ENCODE measurements around the gene MOSPD3. TPM values are rescaled to one million over a fixed set of nuclear protein-coding genes. Genes with fewer than 3 reads are reported as not detected.

The MOSPD3 gene
- total and polyA plus RNA-seq, 2 of the 13 experiments (the other 11 are each of a cell fraction or from before 2014, with no cell fraction given): 7.6 to 8.8 TPM

DNA sequence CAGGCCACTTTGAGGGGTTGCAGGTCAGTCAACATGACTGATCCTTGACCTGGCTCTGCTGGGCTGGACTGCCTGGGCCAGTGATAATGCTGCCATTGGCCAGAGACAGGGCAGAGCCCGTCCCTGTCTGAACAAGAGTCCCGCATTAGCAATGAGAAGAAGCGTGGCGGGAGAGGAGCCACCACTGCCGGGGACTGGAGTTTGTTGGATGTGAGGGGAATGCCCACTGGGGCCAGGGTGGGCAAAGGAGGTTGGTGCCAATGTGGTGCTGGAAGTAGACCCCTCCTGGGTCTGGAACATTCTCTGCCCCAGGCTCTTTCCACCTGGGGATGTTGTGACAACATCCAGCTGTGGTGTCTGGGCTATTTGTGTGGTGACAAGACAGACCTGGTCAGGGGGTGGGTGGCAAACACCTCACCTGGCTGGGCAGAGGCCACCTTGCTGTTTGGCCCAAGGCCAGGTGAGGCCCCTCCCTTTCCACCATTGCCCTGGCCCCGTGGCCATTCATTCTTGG lies 46.3 kb upstream of the MOSPD3 start:
- intact Hi-C loops (cut with micrococcal nuclease; ENCODE audit: unreplicated experiment): no loop called here
- Histone ChIP-seq H3K79me2 (ENCODE audit: insufficient read depth, low read length) (peaks cover 2% of the 10 kb centered on the region), H3K9ac (ENCODE audit: insufficient read depth, low read depth, low read length) (peak overlapping the region; percentile 73; the same call in 1 of the 2 replicates), H3K36me3 (replicated peaks in 1 of 2; ENCODE audit: control insufficient read depth in 1 of 2, insufficient read depth in 2 of 2, low read length in 2 of 2) (peaks cover 27 to 46% of the 10 kb centered on the region in 2 experiments), H3K4me2 (ENCODE audit: low read depth, low read length) (0 out of 2 replicates have a peak overlapping the region, but pooled peaks have one; percentile 16), H3K4me1 (ENCODE audit: insufficient read depth, low read length) (peaks cover 100% of the 10 kb centered on the region), H2AFZ (ENCODE audit: low read length) (no peak overlapping the region), H3K4me3 (replicated peaks in 1 of 3; ENCODE audit: insufficient read depth in 1 of 3, low read depth in 2 of 3, low read length in 3 of 3) (no peak overlapping the region; a peak in 1 of 6 replicates), H4K20me1 (ENCODE audit: insufficient read depth, low read length) (peaks cover 14% of the 10 kb centered on the region; the same call in 1 of the 2 replicates), H3K27me3 (ENCODE audit: control insufficient read depth in 1 of 2, insufficient read depth in 2 of 2, low read length in 2 of 2) (no peaks in the 10 kb centered on the region), H3K9me3 (ENCODE audit: low read length) (no peaks in the 10 kb centered on the region), H3K27ac (ENCODE audit: extremely low read length, insufficient read depth, low read length) (peak overlapping the region; percentile 99)
- WGBS (ENCODE audit: low lambda C conversion rate): 61% methylated on average over 5 of the region's 6 CpGs
- ChIA-PET CTCF (ENCODE audit: low intra/inter-chr PET ratio, low total read pairs) (no interaction called here), POLR2A (interaction anchor here (2.0 to 2.2 kb wide), 2 partner anchors 19 to 20 kb away, joined by 5 to 7 read pairs; partner anchors contain the start of genes FBXO24 and LRCH4)
- FAIRE-seq: no peak
- in situ Hi-C loops (cut with HindIII; ENCODE audit: extremely low pct_ligation_motif_present, low pct_unique_long_range_greater_than_20kb): loop anchor here (5.0 kb wide), 1 partner anchor 79 kb away; no protein-coding TSS in a partner anchor
- BruUV-seq (replicated peaks): TSS peak; percentile 15
- ATAC-seq: no peak
- DNase-seq (ENCODE audit: low spot score): no peak
- no peak for TF ChIP-seq SP5 (CRISPR knock-in tag; IDR thresholded peaks at IDR 0.05; ENCODE audit: borderline replicate concordance, low read depth)
- TF ChIP-seq ZIK1 (CRISPR knock-in tag; IDR thresholded peaks at IDR 0.05; ENCODE audit: borderline replicate concordance, low read depth): no peak
- no peak for TF ChIP-seq ZMYM3 (CRISPR knock-in tag; IDR thresholded peaks at IDR 0.05)
- TF ChIP-seq TEAD2 (CRISPR knock-in tag; IDR thresholded peaks at IDR 0.05): no peak
- TF ChIP-seq, protein P1, sequence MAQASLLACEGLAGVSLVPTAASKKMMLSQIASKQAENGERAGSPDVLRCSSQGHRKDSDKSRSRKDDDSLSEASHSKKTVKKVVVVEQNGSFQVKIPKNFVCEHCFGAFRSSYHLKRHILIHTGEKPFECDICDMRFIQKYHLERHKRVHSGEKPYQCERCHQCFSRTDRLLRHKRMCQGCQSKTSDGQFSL (CRISPR knock-in tag; IDR thresholded peaks at IDR 0.05): no peak
- TF ChIP-seq, protein P2, sequence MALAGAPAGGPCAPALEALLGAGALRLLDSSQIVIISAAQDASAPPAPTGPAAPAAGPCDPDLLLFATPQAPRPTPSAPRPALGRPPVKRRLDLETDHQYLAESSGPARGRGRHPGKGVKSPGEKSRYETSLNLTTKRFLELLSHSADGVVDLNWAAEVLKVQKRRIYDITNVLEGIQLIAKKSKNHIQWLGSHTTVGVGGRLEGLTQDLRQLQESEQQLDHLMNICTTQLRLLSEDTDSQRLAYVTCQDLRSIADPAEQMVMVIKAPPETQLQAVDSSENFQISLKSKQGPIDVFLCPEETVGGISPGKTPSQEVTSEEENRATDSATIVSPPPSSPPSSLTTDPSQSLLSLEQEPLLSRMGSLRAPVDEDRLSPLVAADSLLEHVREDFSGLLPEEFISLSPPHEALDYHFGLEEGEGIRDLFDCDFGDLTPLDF (CRISPR knock-in tag; IDR thresholded peaks at IDR 0.05): no peak
- no peak for TF ChIP-seq STAT5B (CRISPR knock-in tag; IDR thresholded peaks at IDR 0.05)
- no peak for TF ChIP-seq ZSCAN31 (CRISPR knock-in tag; IDR thresholded peaks at IDR 0.05; ENCODE audit: low read depth)
- TF ChIP-seq RBFOX2 (IDR thresholded peaks at IDR 0.05; ENCODE audit: low read depth, low read length): peak; percentile 56; the same call in 1 of the 2 replicates
- no peak for TF ChIP-seq HOXA3 (CRISPR knock-in tag; IDR thresholded peaks at IDR 0.05)
- no peak for TF ChIP-seq HOXA9 (CRISPR knock-in tag; IDR thresholded peaks at IDR 0.05; ENCODE audit: borderline replicate concordance)
- no peak for TF ChIP-seq KAT2B (IDR thresholded peaks at IDR 0.05; ENCODE audit: borderline replicate concordance, low read depth, low read length)
- TF ChIP-seq SUZ12 (IDR thresholded peaks at IDR 0.05; ENCODE audit: low read depth, low read length): no peak
- TF ChIP-seq ZMYM2 (CRISPR knock-in tag; IDR thresholded peaks at IDR 0.05): no peak
- TF ChIP-seq ZNF749 (CRISPR knock-in tag; IDR thresholded peaks at IDR 0.05; ENCODE audit: borderline replicate concordance): no peak
- TF ChIP-seq, protein P3, sequence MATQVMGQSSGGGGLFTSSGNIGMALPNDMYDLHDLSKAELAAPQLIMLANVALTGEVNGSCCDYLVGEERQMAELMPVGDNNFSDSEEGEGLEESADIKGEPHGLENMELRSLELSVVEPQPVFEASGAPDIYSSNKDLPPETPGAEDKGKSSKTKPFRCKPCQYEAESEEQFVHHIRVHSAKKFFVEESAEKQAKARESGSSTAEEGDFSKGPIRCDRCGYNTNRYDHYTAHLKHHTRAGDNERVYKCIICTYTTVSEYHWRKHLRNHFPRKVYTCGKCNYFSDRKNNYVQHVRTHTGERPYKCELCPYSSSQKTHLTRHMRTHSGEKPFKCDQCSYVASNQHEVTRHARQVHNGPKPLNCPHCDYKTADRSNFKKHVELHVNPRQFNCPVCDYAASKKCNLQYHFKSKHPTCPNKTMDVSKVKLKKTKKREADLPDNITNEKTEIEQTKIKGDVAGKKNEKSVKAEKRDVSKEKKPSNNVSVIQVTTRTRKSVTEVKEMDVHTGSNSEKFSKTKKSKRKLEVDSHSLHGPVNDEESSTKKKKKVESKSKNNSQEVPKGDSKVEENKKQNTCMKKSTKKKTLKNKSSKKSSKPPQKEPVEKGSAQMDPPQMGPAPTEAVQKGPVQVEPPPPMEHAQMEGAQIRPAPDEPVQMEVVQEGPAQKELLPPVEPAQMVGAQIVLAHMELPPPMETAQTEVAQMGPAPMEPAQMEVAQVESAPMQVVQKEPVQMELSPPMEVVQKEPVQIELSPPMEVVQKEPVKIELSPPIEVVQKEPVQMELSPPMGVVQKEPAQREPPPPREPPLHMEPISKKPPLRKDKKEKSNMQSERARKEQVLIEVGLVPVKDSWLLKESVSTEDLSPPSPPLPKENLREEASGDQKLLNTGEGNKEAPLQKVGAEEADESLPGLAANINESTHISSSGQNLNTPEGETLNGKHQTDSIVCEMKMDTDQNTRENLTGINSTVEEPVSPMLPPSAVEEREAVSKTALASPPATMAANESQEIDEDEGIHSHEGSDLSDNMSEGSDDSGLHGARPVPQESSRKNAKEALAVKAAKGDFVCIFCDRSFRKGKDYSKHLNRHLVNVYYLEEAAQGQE (IDR thresholded peaks at IDR 0.05; ENCODE audit: borderline replicate concordance in 1 of 2, low read depth in 1 of 2, low read length in 2 of 2): no peak
- TF ChIP-seq PHF21A (CRISPR knock-in tag; IDR thresholded peaks at IDR 0.05): no peak
- no peak for TF ChIP-seq ZNF335 (CRISPR knock-in tag; IDR thresholded peaks at IDR 0.05)
- TF ChIP-seq ELF4 (CRISPR knock-in tag; IDR thresholded peaks at IDR 0.05; ENCODE audit: borderline replicate concordance): no peak
- TF ChIP-seq ZNF644 (CRISPR knock-in tag; IDR thresholded peaks at IDR 0.05; ENCODE audit: low read depth): no peak
- TF ChIP-seq RXRA (CRISPR knock-in tag; IDR thresholded peaks at IDR 0.05): peak; percentile 16; the same call in 1 of the 2 replicates
